Myocyte (in vitro differentiated cells): ENCODE measurements around the gene BTBD9. TPM values are rescaled to one million over a fixed set of nuclear protein-coding genes. Genes with fewer than 3 reads are reported as not detected.
A peak's percentile ranks its signal among the peaks of the same experiment; 100 is the strongest.

Experiments
- DNase-seq: peaks from one replicate; pipeline ENCODE4 v3.0.0-alpha.2; 2012; ENCODE audit warnings: low read depth
- total RNA-seq: library from RNA; depleted of rRNA; stranded (reverse); fragments of >200 nt; gene quantifications from 2 replicates; pipeline ENCODE4 v1.2.3, GENCODE V29; 2014

BTBD9 gene
- total RNA-seq, 1 donor from 2014 or later, result 9.9 TPM

GRCh38 chr6:38350942-38351341 lies 288.8 kb downstream of the BTBD9 start:
- peak; percentile 32 for DNase-seq

- DNase-seq, result no peak
Observed at GRCh38 chr6:38350220-38350619, 289.5 kb downstream of the BTBD9 start.

- peak; percentile 52 for DNase-seq
Observed at GRCh38 chr6:38349795-38350194, 289.9 kb downstream of the BTBD9 start.

GRCh38 chr6:38349221-38349620 lies 290.5 kb downstream of the BTBD9 start:
- no peak for DNase-seq

GRCh38 chr6:38348371-38348770 lies 291.4 kb downstream of the BTBD9 start:
- no peak for DNase-seq

GRCh38 chr6:38347829-38348228 lies 291.9 kb downstream of the BTBD9 start:
- peak; percentile 28 for DNase-seq

GRCh38 chr6:38346291-38347079 lies 293.2 kb downstream of the BTBD9 start:
- DNase-seq, result peak; percentile 38

GRCh38 chr6:38345586-38345985 lies 294.1 kb downstream of the BTBD9 start:
- DNase-seq, result no peak

- no peak for DNase-seq
Observed at GRCh38 chr6:38341496-38341895, 298.2 kb downstream of the BTBD9 start.

- no peak for DNase-seq
Observed at GRCh38 chr6:38339914-38340313, 299.8 kb downstream of the BTBD9 start.

GRCh38 chr6:38337819-38338465 lies 301.8 kb downstream of the BTBD9 start:
- DNase-seq, result peak; percentile 41

- DNase-seq, result no peak
Observed at GRCh38 chr6:38336922-38337321, 302.8 kb downstream of the BTBD9 start.

GRCh38 chr6:38326837-38327236 lies 312.9 kb downstream of the BTBD9 start:
- DNase-seq, result no peak

GRCh38 chr6:38323216-38323615 lies 316.5 kb downstream of the BTBD9 start:
- no peak for DNase-seq

GRCh38 chr6:38322138-38322537 lies 317.6 kb downstream of the BTBD9 start:
- DNase-seq, result no peak

- no peak for DNase-seq
Observed at GRCh38 chr6:38320843-38321242, 318.9 kb downstream of the BTBD9 start.

- no peak for DNase-seq
Observed at GRCh38 chr6:38320358-38320757, 319.4 kb downstream of the BTBD9 start.

- peak; percentile 52 for DNase-seq
Observed at GRCh38 chr6:38319256-38320212, 320.2 kb downstream of the BTBD9 start.

GRCh38 chr6:38316099-38316868 lies 323.4 kb downstream of the BTBD9 start:
- no peak for DNase-seq

GRCh38 chr6:38311201-38311600 lies 328.5 kb downstream of the BTBD9 start:
- no peak for DNase-seq

- DNase-seq, result no peak
Observed at GRCh38 chr6:38310061-38310460, 329.7 kb downstream of the BTBD9 start.
